GM23338 (cell line): Measurements from ENCODE around the gene SERAC1.

Source experiments
- EZH2phosphoT487 ChIP-seq: fragments of 200-600 bp; sonication (generic); IDR thresholded peaks from one replicate; pipeline ENCODE4 v1.8.1; 2018; ENCODE audit warnings: antibody characterized with exemption; ENCODE audit not compliant: unreplicated experiment
- TF ChIP-seq, protein P1 (sequence below), 2 experiments: fragments of 200-600 bp in 1 of 2; sonication (generic) in 1 of 2; conservative IDR thresholded peaks; 2 replicates each; pipeline versions ENCODE4 v1.5.1 to v1.6.1; 2016 to 2017; ENCODE audit warnings: antibody characterized with exemption in 2 of 2, low read depth in 2 of 2, mild to moderate bottlenecking in 2 of 2, moderate library complexity in 1 of 2

GRCh38 chr6:158160932-158161539 is 7.0 kb downstream of the SERAC1 start:
- TF ChIP-seq, protein P1, sequence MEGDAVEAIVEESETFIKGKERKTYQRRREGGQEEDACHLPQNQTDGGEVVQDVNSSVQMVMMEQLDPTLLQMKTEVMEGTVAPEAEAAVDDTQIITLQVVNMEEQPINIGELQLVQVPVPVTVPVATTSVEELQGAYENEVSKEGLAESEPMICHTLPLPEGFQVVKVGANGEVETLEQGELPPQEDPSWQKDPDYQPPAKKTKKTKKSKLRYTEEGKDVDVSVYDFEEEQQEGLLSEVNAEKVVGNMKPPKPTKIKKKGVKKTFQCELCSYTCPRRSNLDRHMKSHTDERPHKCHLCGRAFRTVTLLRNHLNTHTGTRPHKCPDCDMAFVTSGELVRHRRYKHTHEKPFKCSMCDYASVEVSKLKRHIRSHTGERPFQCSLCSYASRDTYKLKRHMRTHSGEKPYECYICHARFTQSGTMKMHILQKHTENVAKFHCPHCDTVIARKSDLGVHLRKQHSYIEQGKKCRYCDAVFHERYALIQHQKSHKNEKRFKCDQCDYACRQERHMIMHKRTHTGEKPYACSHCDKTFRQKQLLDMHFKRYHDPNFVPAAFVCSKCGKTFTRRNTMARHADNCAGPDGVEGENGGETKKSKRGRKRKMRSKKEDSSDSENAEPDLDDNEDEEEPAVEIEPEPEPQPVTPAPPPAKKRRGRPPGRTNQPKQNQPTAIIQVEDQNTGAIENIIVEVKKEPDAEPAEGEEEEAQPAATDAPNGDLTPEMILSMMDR (conservative IDR thresholded peaks at IDR 0.05; ENCODE audit: low read depth in 2 of 2): no peak
- TF ChIP-seq EZH2phosphoT487: no peak
